Stimulated activated CD8-positive, alpha-beta memory T cell treated with anti-CD3 and anti-CD28 coated beads, Interleukin-7, amount 100 ng/mL, for 4 hours (primary cell): ENCODE data around the gene WDFY3.

Experiments
- DNase-seq, 2 donors: peaks; one replicate each; pipeline ENCODE4 v3.0.0-alpha.2; 2020; ENCODE audit warnings: low read depth in 2 of 2

WDFY3 gene

GRCh38 chr4:84622959-84623358 lies 343.5 kb downstream of the WDFY3 start:
- DNase-seq, result no peak
